ENCODE results near the gene AK9.

AK9 gene

DNA sequence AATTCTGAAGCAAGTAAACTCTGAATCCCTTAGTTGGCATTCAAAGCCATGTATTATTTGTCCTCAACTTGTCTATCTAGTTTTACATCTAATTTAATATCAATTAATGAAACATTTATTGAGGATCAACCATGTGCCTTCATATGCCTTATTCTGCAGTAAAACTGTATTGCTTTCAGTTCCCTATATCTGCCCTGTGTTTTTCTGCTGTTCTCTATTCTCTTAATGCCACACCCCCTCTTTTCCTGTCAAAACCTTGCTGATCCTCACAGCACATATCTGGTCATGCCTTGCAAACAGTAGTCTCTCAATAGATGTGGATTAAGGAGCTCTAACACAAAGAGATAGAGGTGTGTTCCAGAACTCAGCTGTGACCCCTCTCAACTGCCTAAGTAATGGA is 2.1 kb upstream of the AK9 start:
- no peak for DNase-seq

DNA sequence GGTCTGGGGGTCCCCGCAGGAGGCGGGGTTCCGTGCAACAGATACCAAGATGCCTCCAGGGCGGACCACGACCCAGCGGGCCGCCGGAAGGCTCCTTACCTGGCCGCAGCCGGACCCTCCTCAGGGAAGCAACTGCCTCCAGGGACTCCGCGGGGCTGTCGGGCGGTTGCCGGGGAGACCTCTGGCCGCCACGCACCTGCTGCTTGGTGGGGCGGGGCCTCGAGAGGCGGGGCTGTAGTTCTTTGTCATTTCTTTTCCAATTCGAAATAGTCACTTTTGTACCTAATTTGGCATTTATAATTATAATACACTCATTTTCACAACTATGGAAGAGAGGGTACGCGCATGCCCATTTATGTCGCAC is 647 bp downstream of the AK9 start:
- DNase-seq: peak; percentile 92

DNA sequence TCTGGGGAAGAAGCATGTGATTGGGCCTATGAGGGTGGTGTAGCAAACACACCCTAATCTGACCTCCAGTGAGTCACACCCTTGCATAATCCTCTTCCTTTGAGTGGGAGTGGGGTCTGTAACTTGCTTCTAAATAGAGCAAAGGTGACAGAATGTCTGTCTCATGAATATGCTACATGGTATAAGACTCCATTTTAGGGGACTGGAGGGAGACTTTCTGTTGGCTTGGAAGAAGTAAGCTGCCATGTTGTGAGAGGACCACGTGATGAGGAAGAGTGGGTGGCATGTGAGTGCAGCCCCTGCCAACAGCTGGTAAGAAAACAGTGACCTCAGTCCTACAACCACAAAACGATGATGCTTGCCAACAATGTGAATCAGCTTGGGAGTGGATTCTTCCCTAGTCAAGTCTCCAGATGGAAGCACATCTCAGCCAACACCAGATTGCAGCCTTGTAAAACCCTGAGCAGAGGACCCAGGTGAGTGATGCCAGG is 3.7 kb downstream of the AK9 start:
- no peak for DNase-seq

DNA sequence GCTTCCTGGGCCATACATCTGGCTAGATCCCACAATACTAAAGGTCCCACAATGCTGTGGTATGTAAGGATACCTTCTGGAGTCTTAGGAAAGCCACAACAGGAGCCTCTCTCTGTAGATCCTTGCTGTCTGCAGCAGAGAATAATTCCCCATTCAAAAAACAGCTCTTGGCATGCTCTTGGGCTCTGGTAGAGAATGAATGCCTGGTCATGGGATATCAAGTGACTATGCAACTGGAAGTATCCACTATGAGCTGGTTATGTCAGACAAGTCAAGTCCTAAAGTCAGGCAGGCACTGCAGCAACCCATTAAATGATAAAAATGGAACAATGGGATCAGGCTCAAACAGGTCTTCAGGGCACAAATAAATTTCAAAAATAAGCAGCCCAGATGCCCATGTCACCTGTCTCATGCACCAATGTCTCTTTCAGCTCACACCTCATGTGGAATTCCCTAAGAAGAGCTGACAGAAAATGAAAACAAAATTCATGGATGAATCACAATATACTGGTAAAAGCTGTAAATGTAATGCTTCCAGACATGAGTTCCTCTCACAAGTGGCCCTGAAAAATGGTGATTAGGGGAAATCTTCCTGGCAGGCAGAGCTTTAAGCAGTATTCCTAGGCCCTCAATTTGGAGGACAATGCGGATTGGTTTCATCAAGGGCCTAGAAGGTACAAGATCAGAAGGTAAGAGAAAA is 4.3 kb downstream of the AK9 start:
- no peak for DNase-seq

DNA sequence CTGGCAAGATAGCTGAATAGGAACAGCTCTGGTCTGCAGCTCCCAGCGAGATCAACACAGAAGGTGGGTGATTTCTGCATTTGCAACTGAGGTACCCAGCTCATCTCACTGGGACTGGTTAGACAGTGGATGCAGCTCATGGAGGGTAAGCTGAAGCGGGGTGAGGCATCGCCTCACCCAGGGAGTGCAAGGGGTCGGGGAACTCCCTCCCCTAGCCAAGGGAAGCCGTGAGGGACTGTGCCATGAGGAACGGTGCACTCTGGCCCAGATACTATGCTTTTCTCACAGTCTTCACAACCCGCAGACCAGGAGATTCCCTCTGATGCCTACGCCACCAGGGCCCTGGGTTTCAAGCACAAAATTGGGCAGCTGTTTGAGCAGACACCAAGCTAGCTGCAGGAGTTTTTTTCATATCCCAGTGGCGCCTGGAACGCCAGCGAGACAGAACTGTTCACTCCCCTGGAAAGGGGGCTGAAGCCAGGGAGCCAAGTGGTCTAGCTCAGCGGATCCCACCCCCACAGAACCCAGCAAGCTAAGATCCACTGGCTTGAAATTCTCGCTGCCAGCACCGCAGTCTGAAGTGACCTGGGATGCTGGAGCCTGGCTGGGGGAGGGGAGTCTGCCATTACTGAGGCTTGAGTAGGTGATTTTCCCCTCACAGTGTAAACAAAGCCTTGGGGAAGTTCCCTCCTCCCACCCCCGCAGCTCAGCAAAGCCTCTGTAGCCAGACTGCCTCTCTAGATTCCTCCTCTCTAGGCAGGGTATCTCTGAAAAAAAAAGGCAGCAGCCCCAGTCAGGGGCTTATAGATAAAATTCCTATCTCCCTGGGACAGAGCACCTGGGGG is 12.1 kb downstream of the AK9 start:
- DNase-seq: peak; percentile 64

DNA sequence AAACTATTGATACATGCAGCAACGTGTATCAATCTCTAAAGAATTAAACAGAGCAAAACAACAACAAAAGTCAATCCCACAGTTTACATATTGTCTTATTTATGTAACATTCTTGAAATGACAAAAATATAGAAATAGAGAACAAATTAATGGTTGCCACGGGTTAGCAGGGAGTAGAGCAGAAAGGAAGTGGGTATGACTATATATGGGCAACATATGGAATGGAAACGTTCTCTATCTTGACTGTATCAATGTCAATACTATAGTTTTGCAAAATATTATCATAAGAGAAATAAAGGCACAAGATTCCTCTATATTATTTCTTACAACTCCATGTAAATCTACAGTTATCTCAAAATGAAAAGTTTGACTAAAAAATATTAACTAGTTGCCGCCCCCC is 12.8 kb downstream of the AK9 start:
- no peak for DNase-seq

DNA sequence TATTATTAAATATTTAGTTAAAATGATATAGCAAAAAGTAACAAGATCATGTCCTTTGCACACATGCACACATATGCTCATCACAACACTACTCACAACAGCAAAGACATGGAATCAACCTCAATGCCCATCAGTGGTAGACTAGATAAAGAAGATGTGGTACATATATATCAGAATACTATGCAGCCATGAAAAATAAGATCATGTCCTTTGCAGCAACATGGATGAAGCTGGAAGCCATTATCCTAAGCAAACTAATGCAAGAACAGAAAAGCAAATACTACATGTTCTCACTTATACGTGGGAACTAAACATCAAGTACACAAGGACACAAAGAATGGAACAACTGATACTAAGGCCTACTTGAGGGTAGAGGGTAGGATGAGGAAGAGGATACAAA is 14.3 kb downstream of the AK9 start:
- DNase-seq: no peak

DNA sequence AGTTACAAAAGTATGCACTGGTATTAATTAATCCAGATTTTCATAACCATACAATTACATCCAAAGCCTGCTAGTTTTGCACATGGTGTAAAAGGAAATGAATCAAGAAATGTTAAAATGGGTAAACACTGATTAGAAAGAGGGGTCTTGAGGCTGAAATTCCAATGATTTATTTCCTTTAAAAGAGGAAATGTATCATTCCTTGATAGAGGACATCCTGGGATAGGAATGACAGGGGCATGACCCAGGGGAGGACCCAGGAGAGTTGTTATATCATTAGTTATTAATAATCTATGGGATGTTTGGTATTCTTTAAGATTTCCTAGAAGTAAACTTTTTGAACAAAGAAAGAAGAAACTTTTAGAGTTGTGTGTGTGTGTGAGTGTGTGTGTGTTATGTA is 18.2 kb downstream of the AK9 start:
- no peak for DNase-seq

DNA sequence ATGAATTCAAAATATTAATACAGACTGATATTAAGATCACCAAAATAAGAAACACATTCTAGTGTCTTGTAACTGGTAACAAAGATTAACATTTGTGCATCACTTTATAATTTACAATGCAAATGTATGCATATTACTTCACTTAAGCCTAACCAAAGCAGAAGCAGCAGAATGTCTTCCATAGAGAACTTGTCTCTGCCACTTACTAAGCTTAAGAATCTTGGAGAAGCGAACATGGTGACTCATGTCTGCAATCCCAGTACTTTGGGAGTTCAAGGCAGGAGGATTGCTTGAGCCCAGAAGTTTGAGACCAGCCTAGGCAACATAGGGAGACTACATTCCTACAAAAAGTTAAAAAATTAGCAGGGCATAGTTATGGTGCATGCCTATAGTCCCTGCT is 18.8 kb downstream of the AK9 start:
- no peak for DNase-seq

DNA sequence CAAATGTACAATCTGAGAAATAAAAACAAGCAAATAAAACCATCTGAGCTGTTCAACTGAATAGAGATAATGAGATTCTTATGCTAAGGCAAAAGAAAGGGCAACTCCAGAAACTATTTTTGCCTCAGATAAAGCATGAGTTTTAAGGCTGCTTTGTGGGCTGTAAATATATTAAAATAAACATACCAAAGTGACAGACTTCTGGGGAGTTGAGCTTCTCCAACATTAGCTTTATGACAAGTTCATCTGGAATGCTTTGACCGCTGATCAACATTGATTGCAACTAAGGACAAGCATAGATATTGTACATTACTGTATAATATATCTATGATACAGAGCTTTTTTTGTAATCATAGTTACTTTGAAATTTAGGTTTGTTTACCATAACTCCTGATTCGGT is 19.3 kb downstream of the AK9 start:
- no peak for DNase-seq

DNA sequence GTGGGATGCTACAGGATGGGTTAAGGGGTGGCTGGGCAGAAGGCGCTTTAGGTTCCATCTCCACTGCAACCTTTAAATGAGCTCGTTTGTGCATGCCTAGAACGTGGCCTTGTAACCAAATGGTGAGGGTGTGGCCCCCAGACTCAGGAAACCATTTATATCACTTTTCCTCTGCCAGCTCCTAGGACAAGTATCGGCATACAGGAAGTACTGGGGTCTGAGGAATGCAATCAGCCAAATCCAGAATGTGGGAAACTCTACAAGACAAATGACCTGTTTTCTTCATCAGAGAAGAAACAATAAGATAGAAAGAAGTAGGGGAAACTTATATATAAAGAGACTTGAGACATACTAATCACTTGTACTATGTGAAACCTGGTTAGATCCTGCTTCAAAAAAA is 21.2 kb downstream of the AK9 start:
- DNase-seq: no peak

DNA sequence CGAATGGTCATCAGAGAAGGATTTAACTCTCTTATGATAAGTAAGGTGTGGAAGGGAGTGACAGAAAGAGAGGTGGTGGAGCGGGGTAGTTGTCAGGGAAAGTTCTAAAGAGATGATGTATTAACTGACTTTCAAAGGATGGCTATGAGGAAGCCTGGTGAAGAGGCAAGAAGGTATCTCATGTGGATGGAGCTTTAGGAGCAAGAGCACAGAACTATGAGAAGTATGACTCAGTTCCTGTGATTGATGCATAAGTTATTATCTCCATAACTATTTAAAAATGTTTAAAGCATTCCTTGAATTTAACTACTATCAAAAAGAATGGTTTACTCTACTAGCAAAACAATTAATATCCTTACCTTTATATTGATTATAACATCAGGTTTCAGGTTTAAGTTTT is 28.8 kb downstream of the AK9 start:
- DNase-seq: no peak

DNA sequence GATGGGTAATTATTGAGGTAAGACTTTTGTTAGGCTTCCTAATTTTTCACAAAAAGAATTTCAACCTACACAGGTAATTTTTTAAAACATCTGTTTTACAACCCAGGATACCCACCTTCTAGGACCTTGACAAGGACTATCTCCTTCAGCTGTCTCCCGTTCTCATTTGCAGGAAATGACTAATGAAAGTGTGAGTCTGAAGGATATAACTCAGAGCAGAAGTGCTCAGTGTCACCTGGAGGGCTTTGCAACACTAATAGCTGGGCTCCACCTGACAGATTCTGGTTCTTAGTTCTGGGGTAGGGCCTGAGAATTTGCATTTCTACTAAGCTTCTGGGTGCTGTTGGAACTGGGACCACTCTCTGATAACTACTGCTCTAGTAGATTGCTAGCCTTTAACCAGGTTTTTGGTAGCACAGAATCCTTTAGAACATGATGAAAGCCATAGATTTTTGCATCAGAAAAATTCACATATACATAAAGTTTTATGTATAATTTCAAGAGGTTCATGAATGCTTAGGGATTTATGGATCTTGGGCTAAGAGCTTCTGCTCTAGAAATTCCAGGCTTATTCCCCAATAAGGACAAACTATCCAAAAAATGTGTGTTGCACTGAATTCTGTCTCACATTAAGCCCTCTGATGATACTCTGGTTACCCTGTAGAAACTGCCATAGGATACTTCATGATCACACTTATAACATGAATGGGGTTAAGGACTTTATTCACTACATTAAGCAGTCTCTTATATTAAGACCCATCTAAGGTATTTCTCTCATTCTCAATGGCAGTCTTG is 30.3 kb downstream of the AK9 start:
- DNase-seq: no peak

DNA sequence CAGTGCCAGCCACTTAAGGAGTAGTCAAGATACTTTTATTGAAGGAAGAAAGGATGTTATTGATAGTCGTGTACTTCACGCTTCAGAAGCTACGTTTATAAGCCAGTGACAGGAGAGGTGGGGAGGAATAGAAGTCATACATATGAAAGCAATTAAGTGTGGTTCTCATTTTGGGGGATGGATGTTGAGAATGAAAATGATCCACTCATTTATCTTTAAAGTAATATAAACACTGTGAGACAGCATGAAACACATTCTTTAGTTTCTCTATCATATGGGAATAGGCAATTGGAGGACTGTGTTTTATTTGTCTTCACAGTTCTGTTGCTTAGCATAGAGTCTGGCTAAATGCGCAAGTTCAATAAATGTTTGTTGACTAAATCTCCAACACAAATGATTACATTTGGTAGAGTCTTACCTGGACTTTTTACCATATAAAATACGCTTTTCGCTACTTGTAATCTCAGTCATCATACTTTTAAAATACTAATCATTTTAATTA is 35.2 kb downstream of the AK9 start:
- DNase-seq: no peak

DNA sequence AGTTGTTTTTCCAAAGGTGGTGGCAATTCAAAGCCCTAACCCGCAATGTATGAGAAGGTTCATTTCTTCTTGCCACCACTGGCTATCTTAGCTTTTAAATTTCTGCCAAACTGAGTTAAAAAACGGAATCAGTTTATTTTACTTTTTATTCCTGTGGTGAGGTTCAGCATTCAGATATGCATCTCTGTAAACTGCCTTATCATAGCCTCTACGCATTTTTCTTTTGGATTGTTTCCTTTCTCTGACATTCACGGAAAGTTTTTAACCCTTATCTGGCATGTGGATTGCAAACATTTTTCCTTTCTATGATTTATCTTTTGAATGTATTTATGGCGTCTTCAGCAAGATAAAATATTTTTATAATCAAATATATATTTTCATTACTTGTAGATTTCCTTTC is 37.7 kb downstream of the AK9 start:
- DNase-seq: no peak

DNA sequence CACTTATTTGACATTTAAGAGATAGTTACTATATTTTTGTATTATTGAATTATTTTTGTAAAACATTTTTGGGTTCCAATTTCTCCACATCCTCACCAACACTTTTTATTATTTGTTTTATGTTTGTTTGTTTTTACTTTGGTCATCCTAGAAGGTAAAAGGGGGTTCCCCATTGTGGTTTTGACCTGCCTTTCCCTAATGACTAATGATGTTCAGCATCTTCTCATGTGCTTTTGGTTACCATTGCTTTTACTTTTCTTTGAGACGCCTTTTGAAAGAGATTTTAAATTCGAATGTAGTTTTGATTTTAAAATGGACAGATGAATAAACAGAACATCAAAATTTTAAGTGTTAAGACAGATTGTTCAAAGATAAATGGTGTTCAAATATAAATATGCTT is 46.9 kb downstream of the AK9 start:
- DNase-seq: no peak

DNA sequence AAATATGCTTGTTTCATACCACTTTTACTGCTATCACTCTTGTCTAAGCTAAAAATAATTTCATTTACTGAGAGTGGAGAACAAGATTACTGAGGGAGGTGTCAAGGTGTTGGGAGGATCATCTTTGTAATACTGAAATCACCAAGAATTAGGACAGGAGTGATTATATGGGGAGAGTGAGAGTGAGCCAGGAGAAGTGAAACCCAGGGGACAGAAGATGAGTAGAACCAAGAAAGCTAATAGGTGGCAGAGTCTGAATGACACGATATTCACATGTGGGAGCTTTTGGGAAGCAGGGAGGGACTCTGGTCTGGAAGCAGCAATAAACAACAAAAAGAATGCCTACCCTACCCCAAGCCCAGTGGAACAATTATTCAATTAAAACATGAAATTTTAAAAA is 58.6 kb downstream of the AK9 start:
- no peak for DNase-seq

DNA sequence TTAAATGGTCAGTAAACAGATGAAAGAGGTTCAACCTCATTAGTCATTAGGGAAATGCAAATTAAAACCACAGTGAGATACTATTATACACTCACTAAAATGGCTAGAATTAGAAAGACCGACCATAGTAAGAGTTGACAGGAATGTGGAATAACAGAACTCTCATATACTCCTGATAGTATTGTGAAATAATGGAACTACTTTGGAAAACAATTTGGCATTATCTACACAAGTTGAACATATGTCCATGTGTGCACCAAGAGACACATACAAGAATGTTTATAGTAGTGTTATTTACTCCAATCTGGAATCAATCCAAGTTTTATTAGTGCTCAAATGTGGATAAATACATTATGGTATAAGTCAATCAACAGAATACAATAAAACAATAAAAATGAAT is 59.6 kb downstream of the AK9 start:
- no peak for DNase-seq

DNA sequence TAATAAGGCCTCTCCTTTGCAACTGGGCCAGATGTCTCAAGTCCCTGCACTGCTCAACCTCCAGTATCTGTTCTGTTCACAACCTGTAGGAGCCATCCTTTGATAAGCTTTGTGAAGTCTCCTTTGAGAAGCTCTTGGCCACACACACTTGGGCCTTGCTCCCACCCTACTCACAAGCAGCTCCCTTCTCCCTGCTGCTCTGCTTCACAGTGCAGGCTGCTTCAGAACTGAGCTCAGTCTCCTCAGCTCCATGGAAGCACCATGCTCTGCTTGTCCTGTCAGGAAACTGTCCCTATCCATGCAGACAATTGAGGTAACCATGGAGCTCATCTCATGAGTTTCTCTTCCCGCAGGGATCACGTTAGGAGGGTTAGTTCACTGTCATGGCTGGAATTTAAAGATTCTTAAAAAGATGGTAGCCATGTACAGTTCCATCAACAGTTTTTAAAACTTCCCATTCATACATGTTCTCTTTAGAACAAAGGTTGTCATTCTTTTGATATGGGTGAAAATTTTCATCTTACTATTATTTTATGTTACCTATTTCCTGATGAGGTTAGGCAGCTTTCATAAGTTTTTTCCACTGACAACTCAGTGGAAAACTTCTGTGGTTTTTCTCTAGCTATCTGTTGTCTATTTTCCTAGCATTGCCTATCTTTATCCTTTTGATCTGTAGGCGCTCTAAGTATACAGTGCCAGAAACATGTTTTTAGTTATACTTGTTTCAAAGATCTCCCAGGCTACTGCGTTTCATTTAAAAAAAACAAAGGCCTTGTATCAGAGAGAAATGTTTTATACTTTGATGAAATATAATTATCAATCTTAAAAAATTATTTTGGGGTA is 62.6 kb downstream of the AK9 start:
- no peak for DNase-seq

DNA sequence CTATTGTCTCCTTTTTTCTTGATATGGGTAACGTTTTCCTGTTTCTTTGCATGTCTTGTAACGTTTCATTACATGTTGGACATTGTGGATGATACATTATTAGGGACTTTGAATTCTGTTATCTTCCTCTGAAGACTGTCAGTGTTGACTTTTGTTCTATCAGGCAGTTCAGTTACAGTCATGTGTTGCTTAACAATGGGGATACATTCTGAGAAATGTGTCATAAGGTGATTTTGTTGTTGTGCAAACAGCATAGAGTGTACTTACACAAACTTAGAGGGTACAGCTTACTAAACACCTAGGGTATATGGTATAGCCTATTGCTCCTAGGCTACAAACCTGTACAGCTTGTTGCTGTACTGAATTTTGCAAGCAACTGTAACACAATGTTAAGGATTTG is 64.7 kb downstream of the AK9 start:
- no peak for DNase-seq

DNA sequence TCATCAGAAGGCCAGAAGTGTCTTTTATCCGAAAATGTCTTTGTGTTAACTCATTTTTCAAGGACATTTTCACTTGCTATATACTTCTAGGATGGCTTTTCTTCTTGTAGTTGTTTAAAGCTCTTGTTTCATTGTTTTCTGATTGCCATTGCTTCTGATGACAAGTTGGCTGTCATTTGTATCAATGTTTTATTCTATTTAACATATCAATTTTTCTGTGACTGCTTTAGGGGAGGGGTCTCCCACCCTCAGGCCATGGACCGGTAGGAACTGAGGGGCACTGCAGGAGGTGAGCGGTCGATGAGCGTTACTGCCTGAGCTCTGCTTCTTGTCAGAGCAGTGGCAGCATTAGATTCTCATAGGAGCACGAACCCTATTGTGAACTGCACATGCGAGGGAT is 65.8 kb downstream of the AK9 start:
- no peak for DNase-seq

DNA sequence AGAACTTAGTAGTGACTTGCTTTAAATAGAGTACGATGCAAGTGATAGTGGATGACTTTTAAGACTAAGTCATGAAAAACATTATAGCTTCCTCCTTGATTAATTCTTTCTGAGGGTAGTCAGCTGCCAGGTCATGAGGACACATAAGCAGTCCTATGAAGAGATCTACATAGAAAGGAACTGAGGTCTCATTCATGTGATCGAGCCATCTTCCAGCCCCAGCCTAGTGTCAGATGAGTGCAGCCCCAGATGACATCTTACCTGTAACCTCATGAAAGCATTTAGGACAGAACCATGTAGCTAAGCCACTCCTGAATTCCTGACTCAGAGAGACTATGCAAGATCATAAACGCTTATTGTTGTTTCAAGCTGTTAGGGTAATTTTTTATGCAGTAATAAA is 67.7 kb downstream of the AK9 start:
- DNase-seq: no peak

DNA sequence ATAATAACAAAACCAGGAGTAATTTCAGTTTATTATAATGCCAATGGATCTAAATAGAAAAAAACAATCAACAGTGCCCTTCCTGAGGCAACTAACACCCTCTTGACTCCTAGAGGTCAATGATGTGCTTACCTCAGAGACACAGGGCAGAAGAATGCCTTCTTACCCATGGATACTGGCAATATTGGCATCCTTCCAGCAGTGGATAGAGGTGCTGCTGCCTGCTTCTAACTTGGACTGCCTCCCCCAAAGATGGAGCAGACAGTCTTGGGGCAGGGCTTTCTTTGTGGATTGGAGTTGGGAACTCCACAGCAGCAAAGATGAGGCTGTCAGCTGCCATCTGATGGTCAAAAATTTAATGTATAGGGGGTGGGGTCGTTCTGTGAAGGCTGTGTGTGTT is 78.7 kb downstream of the AK9 start:
- no peak for DNase-seq

Data from NCI-H146 (cell line).